Astrocyte of the spinal cord (primary cell): ENCODE measurements around the gene MYBBP1A.

Experiments
- DNase-seq: peaks from one replicate; pipeline ENCODE4 v3.0.0; 2011; ENCODE audit warnings: low read depth, low spot score
- H3K4me3 ChIP-seq: 2 replicates; pipeline ENCODE4 v1.5.1; 2011; ENCODE audit warnings: low read depth, mild to moderate bottlenecking, low read length, moderate library complexity
- in situ Hi-C: cut with HindIII; loops from 2 replicates; pipeline ENCODE4 v1.10.0; 2017; ENCODE audit warnings: low sequenced_read_pairs
- TF ChIP-seq, protein P1 (sequence below): IDR thresholded peaks from 2 replicates; pipeline ENCODE4 v1.5.1; 2012; ENCODE audit warnings: low read depth, mild to moderate bottlenecking, low read length, inconsistent platforms

Gene MYBBP1A

DNA sequence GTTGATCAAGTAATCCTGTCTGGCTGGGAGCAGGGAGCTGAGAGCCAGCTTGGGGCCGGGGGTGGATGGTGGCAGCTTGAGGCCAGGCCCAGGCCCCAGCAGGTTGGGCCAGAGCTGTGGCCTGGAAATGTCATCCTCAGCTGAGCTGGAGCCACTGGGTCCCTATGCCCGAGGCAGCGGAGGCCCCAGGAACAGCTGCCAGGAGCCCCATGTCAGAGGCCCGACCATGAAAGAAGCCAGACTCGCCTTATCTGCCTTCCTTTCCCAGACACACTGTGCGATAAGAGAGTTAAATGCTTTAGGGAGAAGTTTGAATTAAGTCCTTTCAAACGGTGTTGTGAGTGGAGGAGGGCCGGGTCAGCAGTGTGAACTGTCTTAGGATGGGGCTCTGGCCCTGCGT, 32.6 kb upstream of the MYBBP1A start:
- no peak for DNase-seq
- TF ChIP-seq, protein P1, sequence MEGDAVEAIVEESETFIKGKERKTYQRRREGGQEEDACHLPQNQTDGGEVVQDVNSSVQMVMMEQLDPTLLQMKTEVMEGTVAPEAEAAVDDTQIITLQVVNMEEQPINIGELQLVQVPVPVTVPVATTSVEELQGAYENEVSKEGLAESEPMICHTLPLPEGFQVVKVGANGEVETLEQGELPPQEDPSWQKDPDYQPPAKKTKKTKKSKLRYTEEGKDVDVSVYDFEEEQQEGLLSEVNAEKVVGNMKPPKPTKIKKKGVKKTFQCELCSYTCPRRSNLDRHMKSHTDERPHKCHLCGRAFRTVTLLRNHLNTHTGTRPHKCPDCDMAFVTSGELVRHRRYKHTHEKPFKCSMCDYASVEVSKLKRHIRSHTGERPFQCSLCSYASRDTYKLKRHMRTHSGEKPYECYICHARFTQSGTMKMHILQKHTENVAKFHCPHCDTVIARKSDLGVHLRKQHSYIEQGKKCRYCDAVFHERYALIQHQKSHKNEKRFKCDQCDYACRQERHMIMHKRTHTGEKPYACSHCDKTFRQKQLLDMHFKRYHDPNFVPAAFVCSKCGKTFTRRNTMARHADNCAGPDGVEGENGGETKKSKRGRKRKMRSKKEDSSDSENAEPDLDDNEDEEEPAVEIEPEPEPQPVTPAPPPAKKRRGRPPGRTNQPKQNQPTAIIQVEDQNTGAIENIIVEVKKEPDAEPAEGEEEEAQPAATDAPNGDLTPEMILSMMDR: no peak
- H3K4me3 ChIP-seq: no peak overlapping the region
- in situ Hi-C loops: no loop called here

DNA sequence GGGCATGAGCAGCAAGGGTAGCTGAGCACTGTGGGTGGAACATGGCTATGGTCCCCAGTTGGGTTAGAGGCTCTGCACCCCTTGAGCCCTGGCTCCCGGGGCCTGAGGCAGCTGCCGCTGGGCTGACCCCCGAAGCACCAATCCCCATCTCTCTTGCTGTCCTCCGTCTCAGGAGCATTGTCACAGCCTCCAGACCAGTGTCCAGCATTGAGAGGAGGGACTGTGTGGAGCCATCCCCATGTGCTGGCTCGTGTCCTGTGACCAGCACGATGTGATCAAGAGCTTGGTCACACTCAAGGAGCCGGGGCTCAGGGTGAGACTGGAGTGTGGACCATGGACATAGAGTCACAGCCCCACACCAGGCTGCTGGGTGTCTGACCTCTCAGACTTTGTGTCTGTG, 32.0 kb upstream of the MYBBP1A start:
- H3K4me3 ChIP-seq: no peak overlapping the region
- TF ChIP-seq, protein P1: no peak
- in situ Hi-C loops: no loop called here
- no peak for DNase-seq

DNA sequence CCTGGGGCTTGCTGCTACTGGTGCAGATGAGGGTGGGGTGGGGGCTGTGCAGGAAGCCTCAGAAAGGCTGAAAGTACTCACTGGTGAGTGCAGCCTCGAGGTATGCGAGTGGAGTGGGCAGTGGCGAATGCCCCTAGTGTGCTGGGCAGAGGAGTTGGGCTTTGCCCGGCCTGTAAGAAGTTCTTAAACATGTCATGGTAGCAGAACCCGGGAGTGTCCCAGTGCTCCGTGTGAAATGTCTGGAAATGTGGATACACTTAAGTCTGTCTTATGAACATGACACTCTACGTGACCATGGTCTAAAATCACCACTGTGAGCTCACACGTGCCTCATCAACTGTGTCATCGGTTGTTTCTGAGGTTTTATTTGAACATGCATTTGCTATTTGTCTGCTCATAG, 30.9 kb upstream of the MYBBP1A start:
- no peak for DNase-seq
- TF ChIP-seq, protein P1: no peak
- in situ Hi-C loops: no loop called here
- H3K4me3 ChIP-seq: no peak overlapping the region

DNA sequence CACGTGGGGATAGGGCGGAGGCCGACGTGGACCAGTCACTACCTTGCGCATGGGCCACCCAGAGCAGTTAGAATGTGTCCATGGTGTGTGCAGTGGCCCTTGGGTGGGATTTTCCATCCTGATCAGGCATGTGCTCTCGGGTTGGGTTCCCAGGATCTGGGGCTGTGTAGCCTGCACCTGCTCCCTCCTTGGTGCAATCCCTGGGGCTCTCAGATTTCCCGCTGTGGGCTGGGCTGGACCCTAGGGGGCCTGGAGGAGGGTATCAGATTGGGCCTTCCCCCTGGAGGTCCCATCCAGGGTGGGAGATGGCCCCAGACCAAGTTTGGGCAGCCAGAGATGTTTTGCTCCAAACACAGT, 30.4 kb upstream of the MYBBP1A start:
- no peak for DNase-seq
- H3K4me3 ChIP-seq: no peak overlapping the region
- in situ Hi-C loops: no loop called here
- TF ChIP-seq, protein P1: no peak

DNA sequence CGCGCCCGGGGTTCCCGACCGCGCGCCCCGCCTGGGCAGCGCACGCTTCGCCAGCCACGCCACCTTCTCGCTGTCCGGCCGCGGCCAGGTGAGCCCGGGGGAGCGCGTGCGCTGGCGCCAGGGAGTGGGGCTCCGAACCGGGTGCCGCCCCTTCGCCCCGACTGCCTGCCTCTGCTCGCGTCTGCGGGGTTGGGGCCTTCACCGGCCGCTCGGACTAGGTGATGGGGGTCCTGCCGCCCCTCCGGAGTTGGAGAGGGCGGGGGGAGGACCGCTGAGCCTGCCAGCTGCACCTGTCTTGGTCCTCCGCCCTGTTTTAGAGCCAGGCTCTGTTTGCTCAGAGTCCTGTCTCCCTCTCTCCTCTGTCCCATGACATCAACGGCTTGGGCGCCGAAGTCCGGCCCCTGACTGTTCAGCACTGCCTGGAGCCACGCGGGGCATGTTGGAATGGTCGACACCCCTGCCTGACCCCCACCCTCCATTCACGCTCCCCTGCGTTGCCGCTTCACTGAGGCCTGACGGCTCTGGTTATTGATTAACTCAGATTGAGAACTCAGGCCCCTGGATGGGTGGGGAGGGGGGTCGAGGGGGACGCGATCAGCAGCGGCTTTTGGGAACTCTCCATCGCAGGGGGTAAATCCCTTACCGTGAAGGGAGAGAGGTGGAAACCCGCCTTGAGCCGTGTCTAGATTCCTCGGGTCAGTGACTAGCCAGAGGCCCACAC, 29.9 kb upstream of the MYBBP1A start:
- in situ Hi-C loops: no loop called here
- TF ChIP-seq, protein P1: no peak
- no peak for DNase-seq
- no peak overlapping the region for H3K4me3 ChIP-seq

DNA sequence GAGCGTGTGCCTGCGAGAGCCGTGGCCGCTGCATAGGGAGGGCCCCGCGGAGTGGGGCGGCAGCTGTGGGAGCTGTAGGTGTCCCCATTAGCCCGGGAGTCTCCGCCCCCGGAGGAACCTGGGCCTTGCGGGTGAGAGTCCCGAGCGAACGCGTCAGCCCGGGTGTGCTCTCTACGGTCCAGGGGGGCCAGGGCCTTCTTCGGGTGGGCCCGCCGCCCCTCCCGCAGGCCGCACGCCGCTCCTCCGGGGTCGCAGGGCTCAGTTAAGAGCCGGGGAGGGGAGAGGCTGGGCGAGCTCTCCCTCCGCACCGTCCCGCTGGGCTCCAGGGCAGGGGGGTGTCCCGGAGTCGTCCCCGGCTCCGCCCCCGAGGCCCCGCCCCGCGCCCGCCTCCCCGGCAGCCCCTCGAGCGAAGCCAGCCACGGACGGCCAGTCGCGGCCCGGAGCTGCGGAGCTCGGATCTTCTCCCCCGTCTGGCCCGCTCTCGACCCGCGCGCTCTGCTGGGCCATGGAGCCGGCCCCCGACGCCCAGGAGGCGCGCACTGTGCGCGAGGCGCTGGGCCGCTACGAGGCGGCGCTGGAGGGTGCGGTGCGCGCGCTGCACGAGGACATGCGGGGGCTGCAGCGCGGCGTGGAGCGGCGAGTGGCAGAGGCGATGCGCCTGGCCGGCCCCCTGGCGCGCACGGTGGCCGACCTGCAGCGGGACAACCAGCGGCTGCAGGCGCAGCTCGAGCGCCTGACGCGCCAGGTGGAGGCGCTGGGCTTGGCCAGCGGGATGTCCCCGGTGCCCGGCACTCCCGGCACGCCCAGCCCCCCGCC, 29.1 kb upstream of the MYBBP1A start, which contains the start of gene SMTNL2:
SMTNL2 (plus strand) TSS at position 429 of the 816 bp plus-strand sequence; CDS start at position 506, 77 bp downstream.
- H3K4me3 ChIP-seq: no peak within 1 kb of the TSS
- TF ChIP-seq, protein P1: no peak
- in situ Hi-C loops: no loop called here
- no peak for DNase-seq
